T-helper 22 cell (primary cell): ENCODE data around the gene CDKN1A.

Source experiments
- DNase-seq: peaks from one replicate; pipeline ENCODE4 v3.0.0-alpha.2; 2020; ENCODE audit warnings: low read depth

CDKN1A gene

GRCh38 chr6:36677753-36678487 is 594 bp upstream of the CDKN1A start:
- no peak for DNase-seq

GRCh38 chr6:36679043-36679833 is 724 bp downstream of the CDKN1A start:
- peak; percentile 19 for DNase-seq

- DNase-seq = peak; percentile 94
Measured at GRCh38 chr6:36682328-36683144, 4.0 kb downstream of the CDKN1A start.

GRCh38 chr6:36683145-36683655 is 4.7 kb downstream of the CDKN1A start:
- DNase-seq = no peak

- DNase-seq = no peak
Measured at GRCh38 chr6:36683656-36684446, 5.3 kb downstream of the CDKN1A start.

GRCh38 chr6:36684447-36684812 is 5.9 kb downstream of the CDKN1A start:
- no peak for DNase-seq

GRCh38 chr6:36685166-36685924 is 6.8 kb downstream of the CDKN1A start:
- DNase-seq = no peak

- no peak for DNase-seq
Measured at GRCh38 chr6:36685926-36686667, 7.6 kb downstream of the CDKN1A start.

GRCh38 chr6:36686668-36687513 is 8.4 kb downstream of the CDKN1A start:
- no peak for DNase-seq

GRCh38 chr6:36688063-36688738 is 9.7 kb downstream of the CDKN1A start:
- DNase-seq = no peak

- no peak for DNase-seq
Measured at GRCh38 chr6:36688739-36689075, 10.2 kb downstream of the CDKN1A start.

- DNase-seq = no peak
Measured at GRCh38 chr6:36691011-36691410, 12.5 kb downstream of the CDKN1A start.

GRCh38 chr6:36691612-36692011 is 13.1 kb downstream of the CDKN1A start:
- DNase-seq = no peak

GRCh38 chr6:36692220-36692619 is 13.7 kb downstream of the CDKN1A start:
- DNase-seq = no peak

GRCh38 chr6:36692861-36693702 is 14.6 kb downstream of the CDKN1A start:
- no peak for DNase-seq

GRCh38 chr6:36694616-36695015 is 16.1 kb downstream of the CDKN1A start:
- DNase-seq = no peak

- no peak for DNase-seq
Measured at GRCh38 chr6:36695414-36695813, 16.9 kb downstream of the CDKN1A start.

GRCh38 chr6:36697481-36697903 is 19.0 kb downstream of the CDKN1A start, which contains the start of gene RAB44:
Gene RAB44 (plus strand): TSS chr6:36697826. CDS start chr6:36704236, 6,410 bp downstream.
- DNase-seq = no peak
